ENCODE results near the gene MNAT1. TPM values are rescaled to one million over a fixed set of nuclear protein-coding genes. Genes with fewer than 3 reads are reported as not detected.

Gene MNAT1
- total RNA-seq, 4 donors from 2014 or later = 32.4 to 48.9 (median 44.6) TPM

- TF ChIP-seq EP300 (IDR thresholded peaks at IDR 0.05) (no peak), CTCF (IDR thresholded peaks at IDR 0.05) (no peak), POLR2A (IDR thresholded peaks at IDR 0.05) (no peak)
- Histone ChIP-seq H3K27ac (no peak overlapping the region), H3K27me3 (no peaks in the 10 kb centered on the region), H3K9me3 (no peaks in the 10 kb centered on the region), H3K36me3 (peaks cover 0 to 4% (median 0%) of the 10 kb centered on the region in 3 donors), H3K4me1 (peaks cover 0 to 26% (median 4%) of the 10 kb centered on the region in 4 donors), H3K4me3 (no peak overlapping the region)
- 61 to 86% methylated on average over 1 of the region's 1 CpG for WGBS, 2 donors
- DNase-seq (ENCODE audit: low spot score in 2 of 2) = no peak
Observed at GRCh38 chr14:60757567-60758002, 23.0 kb downstream of the MNAT1 start.

GRCh38 chr14:60758885-60759284 lies 24.3 kb downstream of the MNAT1 start:
- Histone ChIP-seq H3K36me3 (no peaks in the 10 kb centered on the region), H3K27me3 (no peaks in the 10 kb centered on the region), H3K4me3 (no peak overlapping the region), H3K27ac (no peak overlapping the region), H3K9me3 (no peaks in the 10 kb centered on the region), H3K4me1 (peaks cover 0 to 26% (median 4%) of the 10 kb centered on the region in 4 donors)
- TF ChIP-seq EP300 (IDR thresholded peaks at IDR 0.05) = no peak
- 74 to 81% methylated on average over 2 of the region's 2 CpGs for WGBS, 2 donors
- DNase-seq (ENCODE audit: low spot score in 2 of 2) = no peak

- WGBS, 2 donors = 100% methylated on average over 1 of the region's 1 CpG
- no peaks in the 10 kb centered on the region for H3K27me3 ChIP-seq
- TF ChIP-seq CTCF (IDR thresholded peaks at IDR 0.05) (no peak), EP300 (IDR thresholded peaks at IDR 0.05) (no peak), POLR2A (IDR thresholded peaks at IDR 0.05) (no peak)
Observed at GRCh38 chr14:60760209-60760608, 25.6 kb downstream of the MNAT1 start.

GRCh38 chr14:60760644-60761364 lies 26.2 kb downstream of the MNAT1 start:
- WGBS, 2 donors = 70 to 72% methylated on average over 3 of the region's 3 CpGs
- no peaks in the 10 kb centered on the region for H3K9me3 ChIP-seq
- TF ChIP-seq EP300 (IDR thresholded peaks at IDR 0.05) = no peak
- TF ChIP-seq POLR2A (IDR thresholded peaks at IDR 0.05) = no peak
- TF ChIP-seq CTCF (IDR thresholded peaks at IDR 0.05) = no peak
- H3K27ac ChIP-seq = no peak overlapping the region
- no peaks in the 10 kb centered on the region for H3K36me3 ChIP-seq
- H3K27me3 ChIP-seq = no peaks in the 10 kb centered on the region
- no peak for DNase-seq (ENCODE audit: low spot score in 2 of 2)
- H3K4me3 ChIP-seq = no peak overlapping the region
- peaks cover 0 to 26% (median 4%) of the 10 kb centered on the region in 4 donors for H3K4me1 ChIP-seq

More at GRCh38 chr14:60760209-60760608, 25.6 kb downstream of the MNAT1 start:
- Histone ChIP-seq H3K4me1 (peaks cover 0 to 26% (median 4%) of the 10 kb centered on the region in 4 donors), H3K36me3 (no peaks in the 10 kb centered on the region), H3K27ac (no peak overlapping the region), H3K4me3 (no peak overlapping the region), H3K9me3 (no peaks in the 10 kb centered on the region)
- no peak for DNase-seq (ENCODE audit: low spot score in 2 of 2)

GRCh38 chr14:60768602-60769001 lies 34.0 kb downstream of the MNAT1 start:
- Histone ChIP-seq H3K36me3 (no peaks in the 10 kb centered on the region), H3K9me3 (no peaks in the 10 kb centered on the region), H3K4me3 (no peak overlapping the region), H3K4me1 (no peaks in the 10 kb centered on the region), H3K27ac (no peak overlapping the region), H3K27me3 (no peaks in the 10 kb centered on the region)
- TF ChIP-seq CTCF (IDR thresholded peaks at IDR 0.05) (no peak), EP300 (IDR thresholded peaks at IDR 0.05) (no peak), POLR2A (IDR thresholded peaks at IDR 0.05) (no peak)
- WGBS, 2 donors = 92% methylated on average over 2 of the region's 2 CpGs
- no peak for DNase-seq (ENCODE audit: low spot score in 2 of 2)

All from tibial nerve (tissue), 4 donors.